HG02885 (cell line): Measurements from ENCODE around the gene RNASEH1.
A peak's percentile ranks its signal among the peaks of the same experiment; 100 is the strongest.
"Not testable (repeated sequence)": the region's sequence is repeated elsewhere in the genome, so short reads cannot be mapped to it uniquely, and the experiment has no call there.

ENCODE experiments used
- ATAC-seq: cut with Tn5 transposase; IDR thresholded peaks from one replicate; pipeline ENCODE4 v1.9.1; 2021; ENCODE audit warnings: mild to moderate bottlenecking; ENCODE audit not compliant: unreplicated experiment, poor library complexity

The RNASEH1 gene

DNA sequence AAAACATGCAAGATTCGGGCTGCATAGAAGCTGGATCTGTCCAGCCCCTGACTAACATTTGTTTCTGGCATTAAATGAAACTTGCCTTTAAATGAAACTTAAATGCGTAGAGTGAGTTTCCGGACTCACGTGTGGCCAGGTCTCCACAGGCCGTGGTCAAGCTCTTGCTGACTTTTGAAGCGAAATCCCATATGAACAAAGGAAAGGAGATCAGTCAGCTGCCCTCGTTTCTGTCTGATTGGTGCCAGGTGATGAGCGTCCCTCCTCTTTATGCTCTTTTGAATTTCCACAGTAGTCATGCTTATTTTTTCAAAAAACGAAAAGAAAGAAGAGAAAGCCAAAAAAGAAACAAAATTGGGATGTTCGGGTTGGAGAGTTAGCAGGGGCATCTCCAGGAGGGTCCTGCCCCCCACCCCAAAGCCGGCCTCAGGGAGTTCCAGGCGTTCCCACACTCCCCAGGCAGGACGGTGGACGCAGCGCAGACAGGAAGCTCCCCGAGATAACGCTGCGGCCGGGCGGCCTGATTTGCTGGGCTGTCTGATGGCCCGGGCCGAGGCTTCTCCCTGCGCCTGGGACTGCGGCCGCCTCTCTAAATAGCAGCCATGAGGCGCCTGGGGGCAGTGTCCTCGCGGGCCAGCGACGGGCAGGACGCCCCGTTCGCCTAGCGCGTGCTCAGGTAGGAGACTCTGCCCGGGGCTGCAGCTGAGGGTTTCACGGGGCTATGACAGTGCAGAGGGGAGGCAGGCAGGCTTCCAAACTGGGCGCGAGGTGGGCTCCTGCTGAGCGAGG lies 36.6 kb upstream of the RNASEH1 start, which contains the start of gene COLEC11:
Gene COLEC11, plus strand, starts transcription at position 620 of the 789 bp plus-strand sequence. CDS start 9,229 bp downstream, outside the sequence.
- no peak for ATAC-seq

DNA sequence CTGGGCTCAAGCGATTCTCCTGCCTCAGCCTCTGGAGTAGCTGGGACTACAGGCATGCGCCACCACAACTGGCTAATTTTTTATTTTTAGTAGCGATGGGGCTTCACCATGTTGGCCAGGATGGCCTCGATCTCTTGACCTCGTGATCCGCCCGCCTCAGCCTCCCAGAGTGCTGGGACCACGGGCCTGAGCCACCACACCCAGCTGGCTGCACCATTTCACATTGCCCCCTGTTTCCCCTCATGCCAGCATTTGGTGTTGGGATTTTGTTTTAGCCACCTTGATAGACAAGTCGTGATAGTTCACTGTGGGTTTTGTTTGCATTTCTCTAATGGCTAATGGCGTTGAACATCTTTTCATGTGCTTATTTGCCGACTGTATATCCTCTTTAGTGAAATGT lies 31.0 kb upstream of the RNASEH1 start:
- ATAC-seq = no peak

DNA sequence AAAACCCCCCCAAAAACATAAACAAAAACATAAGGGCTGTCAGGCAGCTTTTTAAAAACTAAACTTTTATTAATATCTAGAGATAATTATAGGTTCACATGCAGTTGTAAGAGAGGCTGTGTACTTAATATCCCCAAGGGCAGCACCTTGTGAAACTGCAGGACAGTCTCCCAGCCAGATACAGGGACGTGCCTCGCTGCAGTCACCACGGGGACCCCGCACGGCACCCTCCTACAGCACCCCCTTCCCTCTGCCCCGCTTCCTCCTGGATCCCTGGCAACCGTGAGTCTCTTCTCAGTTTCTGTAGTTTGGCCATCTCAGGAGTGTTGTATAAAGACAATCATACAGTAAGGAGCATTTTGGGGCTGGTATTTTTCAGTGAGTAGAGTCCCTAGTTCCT lies 30.0 kb upstream of the RNASEH1 start:
- ATAC-seq = no peak

DNA sequence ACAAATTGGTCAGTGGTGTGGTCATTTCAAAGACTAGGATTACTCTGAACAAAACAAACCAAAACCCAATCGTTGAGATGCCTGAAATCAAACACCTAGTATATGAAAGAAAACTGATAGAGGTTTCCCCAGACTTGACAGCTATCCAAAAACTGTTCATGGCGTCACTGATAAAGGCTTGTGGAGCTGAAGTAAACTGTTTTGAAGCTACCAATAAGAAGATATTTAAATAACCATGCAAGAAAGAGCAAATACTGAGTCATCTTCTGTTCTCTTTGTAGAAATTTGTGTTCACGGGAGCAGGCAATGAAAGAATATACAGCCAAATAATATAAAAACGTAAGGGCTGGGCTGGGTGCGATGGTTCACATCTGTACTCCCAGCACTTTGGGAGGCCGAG lies 29.3 kb upstream of the RNASEH1 start:
- ATAC-seq = no peak

DNA sequence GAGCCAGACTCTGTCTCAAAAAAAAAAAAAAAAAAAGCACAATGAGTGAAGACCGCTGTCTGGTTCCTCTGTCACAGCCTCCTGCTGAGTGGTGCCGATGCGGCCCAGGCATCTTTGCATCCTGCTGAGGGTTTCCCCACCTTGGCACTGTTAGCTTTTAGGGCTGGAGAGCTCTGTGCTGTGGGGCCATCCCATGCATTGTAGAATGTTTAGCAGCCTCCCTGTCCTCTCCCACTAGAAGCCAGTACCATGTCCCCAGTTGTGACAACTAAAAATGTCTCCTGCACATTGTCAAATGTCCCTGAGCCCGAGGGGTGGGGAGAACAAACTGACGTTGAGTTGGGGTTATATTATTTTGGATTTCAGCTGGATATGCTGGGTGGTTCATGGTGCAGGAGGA lies 28.9 kb upstream of the RNASEH1 start:
- no peak for ATAC-seq

DNA sequence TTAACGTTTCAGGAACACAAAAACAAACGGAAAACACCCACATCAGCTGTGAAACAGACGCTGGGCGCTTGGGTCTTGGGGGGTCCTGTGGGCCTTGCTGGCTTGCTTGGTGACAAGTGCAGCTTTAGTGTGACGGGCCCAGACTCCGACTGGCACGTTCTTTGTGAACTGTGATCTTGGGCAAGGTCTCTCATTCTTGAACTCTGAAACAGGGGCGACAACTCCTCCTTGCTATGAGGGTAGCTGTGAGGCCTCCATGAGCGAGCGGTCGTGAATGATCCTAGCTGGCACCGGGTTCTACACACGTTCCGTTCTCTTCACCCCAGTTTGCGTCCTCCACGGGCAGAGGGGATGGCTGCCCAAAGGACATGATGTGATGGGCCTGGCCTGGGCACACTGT lies 28.1 kb upstream of the RNASEH1 start:
- no peak for ATAC-seq

DNA sequence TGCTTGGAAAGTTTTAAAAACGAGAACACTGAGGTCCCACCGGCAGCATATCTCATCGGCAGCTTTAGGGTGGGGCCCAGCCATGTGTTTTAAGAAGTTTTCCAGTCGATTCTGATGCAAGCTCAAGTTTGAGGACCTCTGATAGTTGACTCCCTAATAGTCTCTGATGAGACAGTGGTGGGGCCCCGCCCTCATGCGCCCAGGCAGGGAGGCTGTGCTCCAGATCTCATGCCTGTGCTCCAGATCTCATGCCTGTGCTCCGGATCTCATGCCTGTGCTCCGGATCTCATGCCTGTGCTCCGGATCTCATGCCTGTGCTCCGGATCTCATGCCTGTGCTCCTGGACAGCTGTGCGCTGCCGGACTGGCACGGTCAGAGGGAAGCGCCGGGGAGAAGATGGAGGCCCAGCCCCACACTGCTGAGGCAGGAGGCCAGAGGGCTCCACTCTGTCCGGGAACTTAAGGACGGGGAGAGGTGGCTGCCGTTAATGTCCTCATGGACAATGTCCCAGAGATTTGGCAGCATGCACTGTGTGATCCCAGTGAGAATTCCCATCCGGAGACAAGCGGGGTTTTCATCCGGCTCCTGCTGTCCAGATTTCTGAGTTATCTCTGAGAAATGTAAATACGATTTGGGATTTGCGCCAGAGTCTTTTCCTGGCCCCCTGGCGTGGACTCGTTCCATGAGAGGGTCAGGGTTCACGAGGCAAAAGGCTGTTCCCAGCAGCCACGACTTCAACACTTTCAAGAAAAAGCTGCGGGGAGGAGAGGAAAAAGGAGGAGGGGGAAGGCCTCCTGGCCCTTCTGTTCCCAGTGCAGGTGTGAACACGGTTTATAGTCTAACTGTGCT lies 27.4 kb upstream of the RNASEH1 start:
- no peak for ATAC-seq

DNA sequence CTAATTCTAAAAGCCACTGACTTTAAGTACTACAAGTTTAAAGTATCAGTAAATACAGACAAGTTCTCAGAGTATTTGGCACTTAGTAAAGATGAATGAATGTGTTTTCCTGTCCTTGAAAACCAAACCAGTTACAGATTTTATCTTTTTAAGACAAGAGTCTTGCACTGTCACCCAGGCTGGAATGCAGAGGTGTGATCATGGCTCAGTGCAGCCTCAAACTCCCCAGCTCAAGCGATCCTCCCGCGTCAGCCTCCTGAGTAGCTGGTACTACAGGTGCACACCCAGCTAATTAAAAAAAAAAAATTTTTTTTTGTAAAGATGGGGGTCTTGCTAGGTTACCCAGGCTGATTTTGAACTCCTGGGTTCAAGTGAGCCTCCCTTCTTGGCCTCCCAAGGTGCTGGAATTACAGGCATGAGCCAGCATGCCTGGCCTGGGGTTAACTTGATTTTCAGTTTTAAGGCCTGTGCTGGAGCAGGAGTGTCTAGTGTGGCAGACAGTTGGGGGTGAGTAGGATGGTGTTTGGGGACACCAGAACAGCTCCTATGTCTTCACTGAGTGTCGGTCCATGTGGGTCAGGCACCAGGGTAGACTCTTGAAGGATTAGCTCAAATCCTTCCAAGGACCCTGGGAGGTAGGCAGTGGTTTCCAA lies 26.6 kb upstream of the RNASEH1 start:
- ATAC-seq = no peak

DNA sequence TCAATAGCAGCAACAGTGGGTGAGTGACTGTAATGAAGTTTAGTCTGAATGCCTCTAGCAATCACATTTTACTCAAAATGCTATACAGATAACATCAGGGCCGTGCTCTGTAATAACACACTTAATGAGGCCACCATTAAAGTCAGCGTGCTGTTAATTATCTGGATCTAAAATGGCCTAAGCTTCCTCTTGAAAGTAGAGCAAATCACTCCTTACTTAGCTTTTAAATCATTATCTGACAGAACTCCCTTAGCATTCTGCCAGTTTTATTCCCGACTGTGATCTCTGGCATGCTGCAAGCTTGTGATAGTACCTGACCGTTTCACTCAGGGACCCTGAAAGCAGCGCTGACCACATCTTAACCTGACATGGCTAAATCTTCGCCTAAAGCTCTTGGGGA lies 25.9 kb upstream of the RNASEH1 start:
- ATAC-seq = no peak

DNA sequence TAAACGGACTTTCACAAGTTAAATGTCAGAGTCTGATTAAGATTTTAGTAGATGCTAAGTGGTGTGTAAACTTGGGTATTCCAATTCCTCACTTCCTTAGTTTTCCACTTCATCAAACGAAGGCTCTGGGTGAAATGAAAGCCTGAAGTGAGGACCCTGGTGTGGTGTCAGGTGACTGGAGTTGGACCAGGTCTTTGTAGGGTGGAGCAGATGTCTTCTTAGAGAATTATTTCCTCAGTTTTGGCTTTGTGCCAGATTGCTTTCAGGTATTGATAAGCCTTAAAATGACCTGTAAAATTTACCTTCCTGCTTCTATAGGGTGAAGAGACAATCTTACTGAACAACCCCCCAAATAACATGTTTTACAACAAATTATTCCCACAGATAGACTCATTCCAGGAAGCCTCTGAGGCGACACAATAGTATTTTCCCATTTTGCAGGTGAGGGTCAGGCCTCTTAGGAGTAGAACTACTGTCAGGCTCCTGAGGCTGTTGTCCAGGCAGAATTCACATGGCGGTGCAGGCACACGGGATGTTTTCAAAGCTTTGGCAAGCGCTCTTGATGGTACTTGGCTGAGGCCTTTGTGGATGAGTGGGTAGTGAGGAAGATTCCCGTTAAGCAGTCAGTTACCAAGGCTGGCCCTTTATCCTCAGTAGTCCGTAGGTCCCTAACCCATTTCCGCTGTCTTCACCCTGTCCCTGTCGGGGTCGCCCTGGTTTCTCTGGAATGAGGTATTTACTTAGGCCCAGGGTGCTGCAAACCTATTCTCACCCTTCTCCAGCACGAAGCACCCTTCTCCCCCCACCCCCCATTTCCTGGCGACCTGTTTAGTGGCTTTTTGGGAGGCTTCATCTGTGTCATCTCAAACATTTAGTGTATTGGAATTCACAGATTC lies 23.5 kb upstream of the RNASEH1 start:
- ATAC-seq = no peak

DNA sequence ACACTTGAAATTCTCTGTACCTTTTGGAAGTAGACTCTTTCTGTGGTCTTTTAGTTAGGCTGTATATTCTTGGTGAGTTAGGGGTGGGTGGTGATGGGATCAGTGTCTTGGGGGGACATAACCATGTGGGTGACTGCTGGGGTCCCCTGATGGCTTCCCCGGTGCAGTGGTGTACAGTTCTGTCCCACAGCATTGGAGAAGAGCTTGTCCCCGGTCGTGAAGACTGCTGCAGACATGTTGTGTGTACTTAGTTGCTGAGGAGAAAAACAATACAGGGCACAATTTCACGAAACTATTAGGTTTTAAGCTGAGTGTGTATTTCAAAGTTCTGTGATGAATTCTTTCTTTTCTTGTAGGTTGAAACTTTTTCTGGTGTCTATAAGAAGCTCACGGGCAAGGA lies 22.3 kb upstream of the RNASEH1 start:
- ATAC-seq = no peak

DNA sequence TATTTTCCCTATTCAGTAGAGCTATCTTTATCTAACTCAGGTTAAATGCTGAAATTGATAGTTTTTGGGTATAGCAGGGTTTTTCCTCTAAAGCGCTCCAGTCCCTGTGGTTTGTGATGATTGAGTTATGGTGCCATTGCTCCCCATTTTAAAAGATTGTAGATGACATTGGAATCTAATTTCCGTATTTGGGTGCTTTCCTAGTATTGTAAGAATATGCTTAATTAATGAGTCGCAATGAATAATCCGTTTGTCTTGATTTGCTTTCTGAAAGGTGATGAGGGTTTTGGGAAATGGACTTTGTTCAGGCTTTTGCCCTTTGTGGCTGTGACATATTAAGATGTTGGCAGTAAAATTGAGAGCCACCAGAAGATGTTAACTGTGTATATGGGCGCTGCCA lies 20.9 kb upstream of the RNASEH1 start:
- no peak for ATAC-seq

DNA sequence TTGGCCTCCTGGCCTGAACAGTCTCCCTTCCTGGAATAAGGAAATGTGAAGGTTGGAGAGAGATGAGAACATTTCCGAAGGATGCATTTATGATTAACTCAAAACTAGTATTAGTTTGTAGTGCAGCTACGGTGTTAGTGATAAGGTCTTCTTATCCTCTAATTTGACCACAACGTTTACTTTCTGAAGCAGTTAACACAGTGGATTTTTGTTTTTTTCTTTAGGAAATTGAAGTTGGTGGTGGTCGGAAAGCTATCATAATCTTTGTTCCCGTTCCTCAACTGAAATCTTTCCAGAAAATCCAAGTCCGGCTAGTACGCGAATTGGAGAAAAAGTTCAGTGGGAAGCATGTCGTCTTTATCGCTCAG lies 18.1 kb upstream of the RNASEH1 start:
- not testable (repeated sequence) for ATAC-seq

DNA sequence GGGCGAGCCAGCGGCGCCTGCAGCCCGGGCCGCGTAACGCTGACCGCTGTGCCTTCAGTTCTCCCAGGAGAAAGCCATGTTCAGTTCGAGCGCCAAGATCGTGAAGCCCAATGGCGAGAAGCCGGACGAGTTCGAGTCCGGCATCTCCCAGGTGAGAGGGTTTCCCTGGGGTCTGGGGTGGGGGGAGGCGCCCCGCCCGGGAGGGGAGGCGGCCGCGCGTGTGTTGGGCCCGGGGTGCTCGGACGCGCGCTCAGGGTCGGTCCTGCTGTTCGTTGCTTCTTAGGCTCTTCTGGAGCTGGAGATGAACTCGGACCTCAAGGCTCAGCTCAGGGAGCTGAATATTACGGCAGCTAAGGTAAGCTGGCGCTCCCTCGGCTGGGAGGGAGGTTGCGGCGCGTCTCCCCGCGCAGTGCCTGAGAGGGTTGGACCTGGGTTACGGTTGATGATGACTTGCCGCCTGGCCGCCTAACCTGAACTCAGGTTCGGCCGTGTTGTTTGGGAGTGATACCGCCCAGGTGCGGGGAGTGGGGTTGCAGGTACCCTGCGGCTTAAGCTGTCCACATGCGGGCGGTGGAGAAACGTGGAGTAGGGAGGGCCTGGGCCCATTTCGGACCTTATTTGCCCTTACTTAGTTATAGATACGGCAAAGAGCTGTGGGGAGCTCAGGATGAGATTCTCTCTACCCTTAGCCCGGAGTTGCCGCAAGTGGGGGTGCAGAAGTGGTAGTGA lies 17.6 kb upstream of the RNASEH1 start:
- ATAC-seq = peak; percentile 29

DNA sequence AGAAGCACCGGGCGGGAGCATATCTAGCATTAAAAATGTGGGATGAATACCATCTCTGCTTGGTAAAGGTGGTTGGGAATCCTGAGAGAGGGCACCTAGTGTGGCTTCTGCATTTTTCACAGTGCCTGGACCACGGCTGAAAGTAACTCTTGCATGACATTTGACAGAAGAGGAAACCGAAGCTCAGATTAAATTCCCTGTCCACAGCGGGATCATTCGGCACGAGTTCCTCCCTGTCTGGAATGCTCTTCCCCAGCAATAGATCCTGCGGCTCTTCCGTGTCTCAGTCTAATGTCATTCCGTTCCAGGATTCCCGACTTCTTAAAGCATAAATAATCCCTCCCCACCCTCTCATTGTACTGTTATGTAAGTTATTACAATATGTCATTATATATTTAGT lies 16.0 kb upstream of the RNASEH1 start:
- no peak for ATAC-seq

DNA sequence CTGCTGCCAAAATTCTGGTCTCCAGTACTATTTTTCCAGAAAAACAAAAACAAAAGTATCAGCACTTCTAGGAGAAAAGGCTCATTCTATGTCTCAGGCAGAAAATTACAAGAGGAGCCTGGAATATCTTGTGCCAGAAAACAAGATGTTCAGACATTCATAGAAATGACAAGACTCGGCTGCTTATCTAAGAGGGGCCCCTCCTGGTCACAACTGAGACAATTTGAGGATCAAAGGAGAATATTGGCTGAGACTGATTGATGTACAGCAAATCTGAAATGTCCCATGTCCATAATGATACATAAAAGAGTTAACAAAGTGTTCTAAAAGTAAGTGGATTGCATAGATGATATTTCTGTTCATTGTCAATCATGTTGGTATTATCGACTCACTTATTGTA lies 14.5 kb upstream of the RNASEH1 start:
- ATAC-seq = no peak

DNA sequence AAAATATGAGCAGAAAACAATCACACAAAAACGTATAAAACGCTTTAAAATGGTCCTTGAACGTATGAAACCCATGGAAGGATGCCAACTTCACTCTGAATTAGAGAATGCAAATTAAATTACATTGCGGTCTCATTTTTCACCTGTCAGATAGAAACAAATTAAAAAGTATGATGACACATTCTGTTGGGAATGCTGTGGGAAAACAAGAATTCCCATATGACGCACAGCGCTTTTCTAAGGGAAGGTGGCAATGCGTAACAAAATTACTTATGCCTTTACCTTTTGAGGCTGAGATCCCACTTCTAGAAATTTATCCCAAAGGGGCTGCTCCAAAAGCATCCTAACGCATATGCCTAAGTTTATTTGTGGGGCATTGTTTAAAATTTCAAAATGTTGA lies 13.2 kb upstream of the RNASEH1 start:
- no peak for ATAC-seq

DNA sequence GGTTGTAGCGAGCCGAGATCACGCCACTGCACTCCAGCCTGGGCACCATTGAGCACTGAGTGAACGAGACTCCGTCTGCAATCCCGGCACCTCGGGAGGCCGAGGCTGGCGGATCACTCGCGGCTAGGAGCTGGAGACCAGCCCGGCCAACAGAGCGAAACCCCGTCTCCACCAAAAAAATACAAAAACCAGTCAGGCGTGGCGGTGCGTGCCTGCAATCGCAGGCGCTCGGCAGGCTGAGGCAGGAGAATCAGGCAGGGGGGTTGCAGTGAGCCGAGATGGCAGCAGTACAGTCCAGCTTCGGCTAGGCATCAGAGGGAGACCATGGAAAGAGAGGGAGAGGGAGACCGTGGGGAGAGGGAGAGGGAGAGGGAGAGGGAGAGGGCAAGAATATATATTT lies 11.5 kb upstream of the RNASEH1 start:
- not testable (repeated sequence) for ATAC-seq

DNA sequence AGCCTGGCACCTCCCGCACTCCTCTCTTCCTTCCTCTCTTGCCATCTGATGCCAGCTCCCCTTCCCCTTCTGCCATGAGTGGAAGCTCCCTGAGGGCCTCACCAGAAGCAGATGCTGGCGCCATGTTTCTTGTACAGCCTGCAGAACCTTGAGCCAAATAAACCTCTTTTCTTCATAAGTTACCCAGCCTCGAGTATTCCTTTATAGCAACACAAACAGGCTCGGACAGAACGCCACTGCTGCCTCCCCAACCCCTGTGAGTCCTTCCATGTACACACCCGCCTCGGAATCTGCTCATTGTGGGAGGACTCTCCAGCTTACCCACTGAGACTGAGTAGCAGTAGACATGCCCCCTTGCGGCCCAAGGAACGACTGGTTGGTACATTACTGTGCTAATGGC lies 8.7 kb upstream of the RNASEH1 start:
- ATAC-seq = no peak
